HepG2 (cell line): Measurements from ENCODE around the gene UBR3. TPM values are rescaled to one million over a fixed set of nuclear protein-coding genes. Genes with fewer than 3 reads are reported as not detected.
A peak's percentile ranks its signal among the peaks of the same experiment; 100 is the strongest.

Experiments used
- AGO1 ChIP-seq: fragments of 200-400 bp; formaldehyde crosslinking; IDR thresholded peaks from 2 replicates; pipeline ENCODE4 v1.6.1; 2017; ENCODE audit warnings: mild to moderate bottlenecking, low read depth, low read length, moderate library complexity; ENCODE audit not compliant: poor library complexity, severe bottlenecking
- CSRNP1 ChIP-seq: sonication (generic); formaldehyde crosslinking; IDR thresholded peaks from 2 replicates; pipeline ENCODE4 v1.8.1; 2023; ENCODE audit warnings: mild to moderate bottlenecking, missing genetic modification reagents
- DZIP1 ChIP-seq: sonication (generic); formaldehyde crosslinking; IDR thresholded peaks from 2 replicates; pipeline ENCODE4 v1.5.0; 2020; ENCODE audit warnings: mild to moderate bottlenecking, missing genetic modification reagents
- HOXA7 ChIP-seq: sonication (generic); formaldehyde crosslinking; IDR thresholded peaks from 2 replicates; pipeline ENCODE4 v1.8.1; 2022; ENCODE audit warnings: mild to moderate bottlenecking, missing genetic modification reagents, moderate library complexity
- KLF16 ChIP-seq, 2 experiments: sonication (generic) in 1 of 2; formaldehyde crosslinking in 1 of 2; IDR thresholded peaks; 2 replicates each; pipeline versions ENCODE4 v1.6.1 to v1.8.0; 2016 to 2023; ENCODE audit warnings: missing genetic modification reagents in 2 of 2, missing compliant biosample characterization in 1 of 2
- MAF1 ChIP-seq: sonication (generic); formaldehyde crosslinking; IDR thresholded peaks from 2 replicates; pipeline ENCODE4 v1.5.0; 2020; ENCODE audit warnings: missing genetic modification reagents, borderline replicate concordance
- MATR3 ChIP-seq: sonication (generic); formaldehyde crosslinking; IDR thresholded peaks from 2 replicates; pipeline ENCODE4 v1.4.0; 2020; ENCODE audit warnings: missing genetic modification reagents
- MTF2 ChIP-seq: sonication (generic); formaldehyde crosslinking; IDR thresholded peaks from 2 replicates; pipeline ENCODE4 v1.5.0; 2020; ENCODE audit warnings: missing genetic modification reagents, borderline replicate concordance
- SIX4 ChIP-seq: sonication (generic); formaldehyde crosslinking; IDR thresholded peaks from 2 replicates; pipeline ENCODE4 v1.4.0; 2020; ENCODE audit warnings: missing genetic modification reagents
- SRSF1 ChIP-seq: fragments of 200-400 bp; formaldehyde crosslinking; optimal IDR thresholded peaks from 2 replicates; pipeline ENCODE3; 2017; ENCODE audit warnings: mild to moderate bottlenecking, low read depth, low read length, moderate library complexity
- TCF7L2 ChIP-seq: IDR thresholded peaks from 2 replicates; pipeline ENCODE4 v1.6.1; 2011; ENCODE audit warnings: mild to moderate bottlenecking, low read depth, low read length, moderate library complexity
- ZBTB21 ChIP-seq: sonication (generic); formaldehyde crosslinking; IDR thresholded peaks from 2 replicates; pipeline ENCODE4 v1.4.0; 2020; ENCODE audit warnings: missing genetic modification reagents
- ZBTB46 ChIP-seq: sonication (generic); formaldehyde crosslinking; IDR thresholded peaks from 2 replicates; pipeline ENCODE4 v1.4.0; 2020; ENCODE audit warnings: mild to moderate bottlenecking, missing genetic modification reagents, borderline replicate concordance
- ZFP90 ChIP-seq: sonication (generic); formaldehyde crosslinking; IDR thresholded peaks from 2 replicates; pipeline ENCODE4 v1.8.0; 2022; ENCODE audit warnings: missing genetic modification reagents, mild to moderate bottlenecking, inconsistent platforms, borderline replicate concordance
- ZNF101 ChIP-seq: sonication (generic); formaldehyde crosslinking; IDR thresholded peaks from 2 replicates; pipeline ENCODE4 v1.4.0; 2020; ENCODE audit warnings: mild to moderate bottlenecking, low read depth, missing genetic modification reagents, borderline replicate concordance
- ZNF256 ChIP-seq: sonication (generic); formaldehyde crosslinking; conservative IDR thresholded peaks from 2 replicates; pipeline ENCODE4 v1.4.0; 2020; ENCODE audit warnings: missing genetic modification reagents
- ZNF44 ChIP-seq: sonication (generic); formaldehyde crosslinking; IDR thresholded peaks from 2 replicates; pipeline ENCODE4 v1.5.1; 2020; ENCODE audit warnings: mild to moderate bottlenecking, missing genetic modification reagents
- ZNF460 ChIP-seq: sonication (generic); formaldehyde crosslinking; IDR thresholded peaks from 2 replicates; pipeline ENCODE4 v1.5.1; 2020; ENCODE audit warnings: missing genetic modification reagents, mild to moderate bottlenecking, borderline replicate concordance
- ZNF569 ChIP-seq: sonication (generic); formaldehyde crosslinking; IDR thresholded peaks from 2 replicates; pipeline ENCODE4 v1.5.0; 2020; ENCODE audit warnings: mild to moderate bottlenecking, missing genetic modification reagents, moderate library complexity, borderline replicate concordance
- ZNF670 ChIP-seq: sonication (generic); formaldehyde crosslinking; IDR thresholded peaks from 2 replicates; pipeline ENCODE4 v1.8.0; 2022; ENCODE audit warnings: mild to moderate bottlenecking, missing genetic modification reagents, borderline replicate concordance
- ZNF7 ChIP-seq: IDR thresholded peaks from 2 replicates; pipeline ENCODE4 v1.6.1; 2016; ENCODE audit warnings: missing biosample characterization, missing genetic modification reagents
- ZNF703 ChIP-seq: sonication (generic); formaldehyde crosslinking; IDR thresholded peaks from 2 replicates; pipeline ENCODE4 v1.5.1; 2020; ENCODE audit warnings: missing genetic modification reagents, mild to moderate bottlenecking, moderate library complexity, borderline replicate concordance
- polyA plus RNA-seq, 8 experiments: library from polyadenylated mRNA; depleted of rRNA in 3 of 8; stranded (reverse) in 7 of 8; unstranded in 1 of 8; fragments of >200 nt; fragmentation: Illumina TruSeq in 4 of 8; extraction: Trizol in 4 of 8; gene quantifications; 2 replicates each; pipeline versions ENCODE4 v1.2.1 to v1.2.3, GENCODE V29; 2011 to 2016; ENCODE audit warnings: low read depth in 4 of 8, missing spikeins in 1 of 8, mixed read lengths in 1 of 8; ENCODE audit not compliant: insufficient read depth in 1 of 8
- total RNA-seq, 5 experiments: library from RNA; depleted of rRNA; stranded (reverse); fragments of >200 nt; fragmentation: Illumina TruSeq; extraction: Trizol; gene quantifications; 2 replicates each; pipeline ENCODE4 v1.2.3, GENCODE V29; 2016; ENCODE audit warnings: low read depth in 1 of 5

Gene UBR3
- total and polyA plus RNA-seq, 2 of the 13 experiments (the other 11 are each of a cell fraction or from before 2014, with no cell fraction given) = 15.1 to 28.0 TPM

GRCh38 chr2:169798718-169799592 lies 28.3 kb upstream of the UBR3 start, which contains the start of gene SSB (continued):
- no peak for TF ChIP-seq MAF1 (CRISPR knock-in tag)
- peak; percentile 76; the same call in 1 of the 2 replicates for TF ChIP-seq DZIP1
- TF ChIP-seq ZNF101 (CRISPR knock-in tag) = no peak
- peak; percentile 60 for TF ChIP-seq AGO1
- no peak; the same call in 1 of the 2 replicates for TF ChIP-seq ZBTB21 (CRISPR knock-in tag)
- no peak for TF ChIP-seq MATR3 (CRISPR knock-in tag)
- TF ChIP-seq ZNF670 (CRISPR knock-in tag) = no peak; the same call in 1 of the 2 replicates
- TF ChIP-seq TCF7L2 = no peak
- peak in 1 of 2 experiments; percentile 87; a peak in 1 of 4 replicates for TF ChIP-seq KLF16 (CRISPR knock-in tag; IDR thresholded peaks at IDR 0.05)
- TF ChIP-seq ZNF44 (CRISPR knock-in tag) = peak; percentile 33; the same call in 1 of the 2 replicates
- TF ChIP-seq CSRNP1 (CRISPR knock-in tag) = peak; percentile 41; the same call in 1 of the 2 replicates
- TF ChIP-seq ZNF569 (CRISPR knock-in tag) = no peak
- no peak for TF ChIP-seq ZNF460
- TF ChIP-seq ZNF703 (CRISPR knock-in tag) = no peak
- 0 out of 2 replicates have a peak, but pooled peaks have one; percentile 31 for TF ChIP-seq ZFP90 (CRISPR knock-in tag)
- no peak for TF ChIP-seq SIX4 (CRISPR knock-in tag)
- TF ChIP-seq SRSF1 = peak; percentile 90
- no peak; the same call in 1 of the 2 replicates for TF ChIP-seq ZNF256 (CRISPR knock-in tag)
- TF ChIP-seq ZBTB46 (CRISPR knock-in tag) = no peak
- no peak for TF ChIP-seq ZNF7 (CRISPR knock-in tag)
- TF ChIP-seq HOXA7 = no peak
- no peak for TF ChIP-seq MTF2 (CRISPR knock-in tag)
